Vagina (tissue), 2 donors: ENCODE results near the gene DLST.

Experiments
- CTCF ChIP-seq, 3 experiments: fragments of 450-650 bp in 2 of 3; fragments of 200-600 bp in 1 of 3; sonication (generic) in 1 of 3; IDR thresholded peaks; one replicate each; pipeline ENCODE4 v1.5.1; 2017 to 2019; ENCODE audit warnings: antibody characterized with exemption in 3 of 3, mild to moderate bottlenecking in 2 of 3, moderate library complexity in 2 of 3
- POLR2A ChIP-seq, 2 donors: fragments of 450-650 bp; IDR thresholded peaks; one replicate each; pipeline ENCODE4 v1.6.1; 2017; ENCODE audit warnings: antibody characterized with exemption in 2 of 2, mild to moderate bottlenecking in 2 of 2, moderate library complexity in 2 of 2
- POLR2AphosphoS5 ChIP-seq, 2 donors: sonication (generic); formaldehyde crosslinking; IDR thresholded peaks; one replicate each; pipeline ENCODE4 v1.9.0; 2017; ENCODE audit warnings: antibody characterized with exemption in 2 of 2, mild to moderate bottlenecking in 2 of 2, low read depth in 1 of 2; ENCODE audit not compliant: insufficient read depth in 1 of 2

- no peak for TF ChIP-seq CTCF (IDR thresholded peaks at IDR 0.05)
- TF ChIP-seq POLR2A (IDR thresholded peaks at IDR 0.05), result no peak
- no peak for TF ChIP-seq POLR2AphosphoS5 (IDR thresholded peaks at IDR 0.05; ENCODE audit: insufficient read depth in 1 of 2, low read depth in 1 of 2)
Observed at GRCh38 chr14:74858022-74858421, 23.7 kb upstream of the DLST start.
